Neural progenitor cell (in vitro differentiated cells): ENCODE data around the gene ABCB10. TPM values are rescaled to one million over a fixed set of nuclear protein-coding genes. Genes with fewer than 3 reads are reported as not detected.
"Not testable (repeated sequence)": the region's sequence is repeated elsewhere in the genome, so short reads cannot be mapped to it uniquely, and the experiment has no call there.

ENCODE experiments used
- DNase-seq: peaks from one replicate; pipeline ENCODE4 v3.0.0-alpha.2; 2016; ENCODE audit warnings: low spot score
- H2AFZ ChIP-seq: fragments of 200-600 bp; sonication (generic); replicated peaks from 2 replicates; pipeline ENCODE4 v1.6.1; 2016; ENCODE audit warnings: antibody characterized with exemption
- H3F3A ChIP-seq: fragments of 200-600 bp; sonication (generic); 2 replicates; pipeline ENCODE4 v1.6.1; 2016; ENCODE audit warnings: antibody characterized with exemption, low read depth
- H3K27ac ChIP-seq: fragments of 200-600 bp; sonication (generic); 2 replicates; pipeline ENCODE4 v1.5.1; 2016; ENCODE audit warnings: mild to moderate bottlenecking
- H3K27me3 ChIP-seq: fragments of 200-600 bp; sonication (generic); 2 replicates; pipeline ENCODE4 v1.6.1; 2016; ENCODE audit warnings: mild to moderate bottlenecking, moderate library complexity
- H3K36me3 ChIP-seq: fragments of 200-600 bp; sonication (generic); 2 replicates; pipeline ENCODE4 v1.5.1; 2016
- H3K4me1 ChIP-seq: fragments of 200-600 bp; sonication (generic); 2 replicates; pipeline ENCODE4 v1.6.1; 2016; ENCODE audit warnings: mixed run types
- H3K4me2 ChIP-seq: fragments of 200-600 bp; sonication (generic); 2 replicates; pipeline ENCODE4 v1.6.1; 2016
- H3K4me3 ChIP-seq: fragments of 200-600 bp; sonication (generic); 2 replicates; pipeline ENCODE4 v1.5.1; 2016
- H3K79me2 ChIP-seq: fragments of 200-600 bp; sonication (generic); 2 replicates; pipeline ENCODE4 v1.6.1; 2016; ENCODE audit warnings: low read depth
- H3K9ac ChIP-seq: fragments of 200-600 bp; sonication (generic); 2 replicates; pipeline ENCODE4 v1.6.1; 2016
- H3K9me3 ChIP-seq: fragments of 200-600 bp; sonication (generic); 2 replicates; pipeline ENCODE4 v1.5.1; 2016; ENCODE audit warnings: low read depth
- H4K20me1 ChIP-seq: fragments of 200-600 bp; sonication (generic); 2 replicates; pipeline ENCODE4 v1.6.1; 2016; ENCODE audit warnings: low read depth
- H3K27ac Mint-ChIP-seq: 3 replicates; pipeline ENCODE4 v1.8.0; 2021; ENCODE audit warnings: mixed read lengths
- H3K27me3 Mint-ChIP-seq: 2 replicates; pipeline ENCODE4 v1.8.0; 2022; ENCODE audit warnings: low read depth, mild to moderate bottlenecking, inconsistent platforms, moderate library complexity, mixed read lengths; ENCODE audit not compliant: insufficient read depth
- H3K36me3 Mint-ChIP-seq: 3 replicates; pipeline ENCODE4 v1.8.0; 2021; ENCODE audit warnings: mixed read lengths
- H3K4me1 Mint-ChIP-seq: 3 replicates; pipeline ENCODE4 v1.8.0; 2021; ENCODE audit warnings: mixed read lengths
- H3K4me3 Mint-ChIP-seq: 3 replicates; pipeline ENCODE4 v1.8.0; 2021; ENCODE audit warnings: mild to moderate bottlenecking, moderate library complexity, mixed read lengths
- H3K9me3 Mint-ChIP-seq: 3 replicates; pipeline ENCODE4 v1.8.0; 2020; ENCODE audit warnings: mixed read lengths
- EZH2 ChIP-seq: fragments of 200-600 bp; sonication (generic); IDR thresholded peaks from 2 replicates; pipeline ENCODE4 v1.6.1; 2017; ENCODE audit warnings: antibody characterized with exemption, mild to moderate bottlenecking, moderate library complexity
- EZH2phosphoT487 ChIP-seq: fragments of 200-600 bp; sonication (generic); IDR thresholded peaks from 2 replicates; pipeline ENCODE4 v1.6.1; 2017; ENCODE audit warnings: antibody characterized with exemption
- total RNA-seq: library from RNA; depleted of rRNA; stranded (reverse); fragments of >200 nt; gene quantifications from 2 replicates; pipeline ENCODE4 v1.2.3, GENCODE V29; 2015; ENCODE audit warnings: low replicate concordance
- TF ChIP-seq, protein P1 (sequence below): fragments of 200-600 bp; sonication (generic); IDR thresholded peaks from 2 replicates; pipeline ENCODE4 v1.5.1; 2017; ENCODE audit warnings: antibody characterized with exemption, mild to moderate bottlenecking

The ABCB10 gene
- total RNA-seq, 1 donor from 2014 or later, result 11.9 TPM

DNA sequence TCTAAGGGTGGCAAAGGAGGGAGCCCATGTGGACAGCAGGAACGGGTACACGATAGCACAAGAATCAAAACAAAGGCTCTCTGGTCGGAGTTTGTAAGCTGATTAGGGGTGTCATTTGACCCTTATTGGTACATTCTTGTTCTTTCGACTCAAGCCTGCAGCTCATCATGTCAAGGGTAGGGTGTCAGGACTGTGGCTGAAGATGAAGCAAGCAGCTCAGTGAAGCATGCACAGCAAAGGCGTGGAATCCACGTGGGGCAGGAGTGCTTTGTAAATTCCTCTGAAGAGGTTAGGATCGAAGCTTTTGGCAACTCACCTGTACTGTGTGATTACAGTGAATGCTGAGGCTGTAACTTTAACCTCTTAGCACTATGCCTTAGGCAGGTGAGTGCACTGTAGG is 4.7 kb upstream of the ABCB10 start:
- H4K20me1 ChIP-seq, result peaks cover 6% of the 10 kb centered on the region
- no peak overlapping the region for H2AFZ ChIP-seq
- H3K4me1 ChIP-seq, result peaks cover 12% of the 10 kb centered on the region
- H3K79me2 ChIP-seq, result no peaks in the 10 kb centered on the region
- H3K36me3 Mint-ChIP-seq, result no peaks in the 10 kb centered on the region
- H3K4me1 Mint-ChIP-seq, result peaks cover 19% of the 10 kb centered on the region
- peak overlapping the region; percentile 70 for H3K4me2 ChIP-seq
- H3K9me3 Mint-ChIP-seq, result no peaks in the 10 kb centered on the region
- H3F3A ChIP-seq, result peaks cover 29% of the 10 kb centered on the region
- no peaks in the 10 kb centered on the region for H3K9me3 ChIP-seq
- TF ChIP-seq, protein P1, sequence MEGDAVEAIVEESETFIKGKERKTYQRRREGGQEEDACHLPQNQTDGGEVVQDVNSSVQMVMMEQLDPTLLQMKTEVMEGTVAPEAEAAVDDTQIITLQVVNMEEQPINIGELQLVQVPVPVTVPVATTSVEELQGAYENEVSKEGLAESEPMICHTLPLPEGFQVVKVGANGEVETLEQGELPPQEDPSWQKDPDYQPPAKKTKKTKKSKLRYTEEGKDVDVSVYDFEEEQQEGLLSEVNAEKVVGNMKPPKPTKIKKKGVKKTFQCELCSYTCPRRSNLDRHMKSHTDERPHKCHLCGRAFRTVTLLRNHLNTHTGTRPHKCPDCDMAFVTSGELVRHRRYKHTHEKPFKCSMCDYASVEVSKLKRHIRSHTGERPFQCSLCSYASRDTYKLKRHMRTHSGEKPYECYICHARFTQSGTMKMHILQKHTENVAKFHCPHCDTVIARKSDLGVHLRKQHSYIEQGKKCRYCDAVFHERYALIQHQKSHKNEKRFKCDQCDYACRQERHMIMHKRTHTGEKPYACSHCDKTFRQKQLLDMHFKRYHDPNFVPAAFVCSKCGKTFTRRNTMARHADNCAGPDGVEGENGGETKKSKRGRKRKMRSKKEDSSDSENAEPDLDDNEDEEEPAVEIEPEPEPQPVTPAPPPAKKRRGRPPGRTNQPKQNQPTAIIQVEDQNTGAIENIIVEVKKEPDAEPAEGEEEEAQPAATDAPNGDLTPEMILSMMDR, result no peak
- TF ChIP-seq EZH2, result no peak
- TF ChIP-seq EZH2phosphoT487, result no peak
- H3K27ac Mint-ChIP-seq, result no peak overlapping the region
- H3K27ac ChIP-seq, result no peak overlapping the region
- H3K4me3 Mint-ChIP-seq, result no peak overlapping the region
- no peak overlapping the region for H3K9ac ChIP-seq
- no peak overlapping the region for H3K4me3 ChIP-seq
- H3K27me3 ChIP-seq, result peaks cover 35% of the 10 kb centered on the region
- no peaks in the 10 kb centered on the region for H3K36me3 ChIP-seq
- DNase-seq, result peak; percentile 69
- H3K27me3 Mint-ChIP-seq, result peaks cover 5% of the 10 kb centered on the region

GRCh38 chr1:229562686-229563085 is 4.2 kb upstream of the ABCB10 start:
- Histone ChIP-seq H3K36me3 (no peaks in the 10 kb centered on the region), H3K27me3 (peaks cover 35% of the 10 kb centered on the region), H3K4me2 (peak overlapping the region; percentile 70), H3K9ac (no peak overlapping the region), H3K4me3 (no peak overlapping the region), H3K27ac (no peak overlapping the region), H3F3A (peaks cover 32% of the 10 kb centered on the region), H2AFZ (no peak overlapping the region), H3K4me1 (peaks cover 12% of the 10 kb centered on the region), H3K79me2 (peaks cover under 1% of the 10 kb centered on the region), H4K20me1 (peaks cover 6% of the 10 kb centered on the region), H3K9me3 (no peaks in the 10 kb centered on the region)
- no peak overlapping the region for H3K4me3 Mint-ChIP-seq
- H3K9me3 Mint-ChIP-seq, result no peaks in the 10 kb centered on the region
- no peak for DNase-seq
- H3K4me1 Mint-ChIP-seq, result peaks cover 19% of the 10 kb centered on the region
- no peaks in the 10 kb centered on the region for H3K36me3 Mint-ChIP-seq
- H3K27ac Mint-ChIP-seq, result no peak overlapping the region
- H3K27me3 Mint-ChIP-seq, result peaks cover 5% of the 10 kb centered on the region
- TF ChIP-seq EZH2phosphoT487, result no peak
- TF ChIP-seq, protein P1, result no peak
- TF ChIP-seq EZH2, result no peak

DNA sequence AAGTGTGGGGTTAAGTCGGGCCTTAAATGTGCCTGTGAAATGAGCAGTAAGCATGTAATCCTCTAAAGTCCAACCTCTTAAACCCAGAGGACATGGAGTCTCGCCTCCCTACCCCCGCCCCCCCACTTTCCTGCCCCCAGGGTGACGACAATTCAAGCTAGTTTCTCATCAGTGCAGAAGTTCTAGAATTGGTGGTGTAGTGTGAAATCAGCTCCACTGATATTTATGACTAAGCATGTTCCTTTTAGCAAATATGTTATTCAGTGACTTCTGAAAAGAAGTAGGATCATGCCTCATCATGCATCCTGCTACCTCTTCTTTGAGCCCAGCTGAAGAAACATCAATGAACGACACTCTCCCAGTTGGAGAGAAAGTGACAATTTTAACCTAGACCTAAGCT is 2.6 kb upstream of the ABCB10 start:
- Histone ChIP-seq H3K4me2 (no peak overlapping the region), H3K4me1 (peaks cover 22% of the 10 kb centered on the region), H3F3A (peaks cover 29% of the 10 kb centered on the region), H2AFZ (no peak overlapping the region), H3K9me3 (no peaks in the 10 kb centered on the region), H3K4me3 (no peak overlapping the region), H3K36me3 (no peaks in the 10 kb centered on the region), H3K27me3 (peaks cover 35% of the 10 kb centered on the region), H4K20me1 (peaks cover 14% of the 10 kb centered on the region), H3K9ac (no peak overlapping the region), H3K27ac (no peak overlapping the region), H3K79me2 (peaks cover 16% of the 10 kb centered on the region)
- Mint-ChIP-seq H3K36me3 (no peaks in the 10 kb centered on the region), H3K4me3 (peak overlapping the region; percentile 65), H3K27ac (no peak overlapping the region), H3K4me1 (peaks cover 31% of the 10 kb centered on the region), H3K9me3 (no peaks in the 10 kb centered on the region), H3K27me3 (peaks cover 5% of the 10 kb centered on the region)
- TF ChIP-seq, protein P1, result no peak
- no peak for TF ChIP-seq EZH2phosphoT487
- TF ChIP-seq EZH2, result no peak
- DNase-seq, result no peak

DNA sequence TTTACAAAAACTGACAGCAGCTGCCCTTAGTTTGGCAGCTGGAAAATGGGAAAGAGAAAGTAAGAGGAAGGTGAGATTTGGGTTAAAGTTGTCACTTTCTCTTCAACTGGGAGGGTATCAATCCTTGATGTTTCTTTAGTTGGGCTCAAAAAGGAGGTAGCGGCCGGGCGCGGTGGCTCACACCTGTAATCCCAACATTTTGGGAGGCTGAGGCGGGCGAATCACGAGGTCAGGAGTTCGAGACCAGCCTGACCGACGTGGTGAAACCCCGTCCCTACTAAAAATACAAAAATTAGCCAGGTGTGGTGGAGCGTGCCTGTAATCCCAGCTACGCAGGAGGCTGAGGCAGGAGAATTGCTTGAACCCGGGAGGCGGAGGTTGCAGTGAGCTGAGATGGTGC is 1.6 kb upstream of the ABCB10 start:
- Mint-ChIP-seq H3K4me3 (peak overlapping the region; percentile 44), H3K4me1 (peaks cover 34% of the 10 kb centered on the region)
- not testable (repeated sequence) for H3K27me3 Mint-ChIP-seq, H3K36me3 ChIP-seq, H3K4me3 ChIP-seq, H3K27ac Mint-ChIP-seq, H2AFZ ChIP-seq, H3K9me3 ChIP-seq, H3K27ac ChIP-seq, DNase-seq, H3K9ac ChIP-seq, H3K4me2 ChIP-seq, H3K9me3 Mint-ChIP-seq, H3K36me3 Mint-ChIP-seq
- Histone ChIP-seq H3K4me1 (peaks cover 24% of the 10 kb centered on the region), H4K20me1 (peaks cover 16% of the 10 kb centered on the region), H3K79me2 (peaks cover 26% of the 10 kb centered on the region), H3F3A (peaks cover 29% of the 10 kb centered on the region), H3K27me3 (peaks cover 35% of the 10 kb centered on the region)

DNA sequence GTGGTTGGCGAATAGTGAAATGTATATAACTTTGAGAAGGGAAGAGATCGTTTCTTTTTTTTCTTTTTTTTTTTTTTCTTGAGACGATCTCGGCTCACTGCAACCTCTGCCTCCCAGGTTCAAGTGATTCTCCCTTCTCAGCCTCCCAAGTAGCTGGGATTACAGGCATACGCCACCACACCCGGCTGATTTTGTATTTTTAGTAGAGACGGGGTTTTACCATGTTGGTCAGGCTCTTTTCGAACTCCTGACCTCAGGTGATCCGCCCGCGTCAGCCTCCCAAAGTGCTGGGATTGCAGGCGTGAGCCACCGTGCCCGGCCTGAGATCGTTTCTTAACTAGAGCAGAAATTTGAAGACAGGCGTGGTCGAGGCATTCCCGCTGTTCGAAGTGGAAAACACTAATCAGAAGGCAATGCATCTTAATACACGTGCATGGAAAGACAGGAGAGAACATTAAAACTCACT is 862 bp upstream of the ABCB10 start:
- Mint-ChIP-seq H3K4me3 (peak overlapping the region; percentile 93), H3K27ac (peak overlapping the region; percentile 21), H3K4me1 (peaks cover 36% of the 10 kb centered on the region)
- peaks cover 27% of the 10 kb centered on the region for H3K4me1 ChIP-seq
- H3K27me3 ChIP-seq, result peaks cover 35% of the 10 kb centered on the region
- peaks cover 22% of the 10 kb centered on the region for H4K20me1 ChIP-seq
- H3K4me3 ChIP-seq, result peak overlapping the region; percentile 78
- H3K9me3 Mint-ChIP-seq, H3K36me3 ChIP-seq, H3K36me3 Mint-ChIP-seq, H3K9me3 ChIP-seq, H3K9ac ChIP-seq, H3K27ac ChIP-seq, H3K27me3 Mint-ChIP-seq, DNase-seq: not testable (repeated sequence)
- H3K79me2 ChIP-seq, result peaks cover 32% of the 10 kb centered on the region
- H3K4me2 ChIP-seq, result peak overlapping the region; percentile 77
- H2AFZ ChIP-seq, result peak overlapping the region; percentile 62
- H3F3A ChIP-seq, result peaks cover 27% of the 10 kb centered on the region
